ENCODE results near the gene DIRAS1.

DNA sequence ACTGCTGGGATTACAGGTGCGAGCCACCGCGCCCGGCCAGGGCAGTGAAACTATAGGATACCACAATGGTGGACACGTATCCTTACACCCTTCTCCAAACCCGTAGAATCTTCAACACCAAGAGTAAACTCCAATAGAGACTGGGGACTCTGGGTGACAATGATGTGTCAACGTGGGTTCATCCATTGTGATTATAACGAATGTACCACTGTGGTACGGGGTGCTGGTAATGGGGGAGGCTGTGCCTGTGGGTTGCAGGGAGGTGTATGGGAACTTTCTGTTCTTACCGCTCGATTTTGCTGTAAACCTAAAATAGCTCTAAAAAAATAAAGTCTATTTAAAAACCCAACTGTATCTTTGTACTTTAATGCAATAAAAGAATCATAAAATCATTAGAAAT lies 30.3 kb downstream of the DIRAS1 start:
- no peak for TF ChIP-seq ELF1 (IDR thresholded peaks at IDR 0.05; ENCODE audit: borderline replicate concordance, low read depth)
- TF ChIP-seq, protein P1, sequence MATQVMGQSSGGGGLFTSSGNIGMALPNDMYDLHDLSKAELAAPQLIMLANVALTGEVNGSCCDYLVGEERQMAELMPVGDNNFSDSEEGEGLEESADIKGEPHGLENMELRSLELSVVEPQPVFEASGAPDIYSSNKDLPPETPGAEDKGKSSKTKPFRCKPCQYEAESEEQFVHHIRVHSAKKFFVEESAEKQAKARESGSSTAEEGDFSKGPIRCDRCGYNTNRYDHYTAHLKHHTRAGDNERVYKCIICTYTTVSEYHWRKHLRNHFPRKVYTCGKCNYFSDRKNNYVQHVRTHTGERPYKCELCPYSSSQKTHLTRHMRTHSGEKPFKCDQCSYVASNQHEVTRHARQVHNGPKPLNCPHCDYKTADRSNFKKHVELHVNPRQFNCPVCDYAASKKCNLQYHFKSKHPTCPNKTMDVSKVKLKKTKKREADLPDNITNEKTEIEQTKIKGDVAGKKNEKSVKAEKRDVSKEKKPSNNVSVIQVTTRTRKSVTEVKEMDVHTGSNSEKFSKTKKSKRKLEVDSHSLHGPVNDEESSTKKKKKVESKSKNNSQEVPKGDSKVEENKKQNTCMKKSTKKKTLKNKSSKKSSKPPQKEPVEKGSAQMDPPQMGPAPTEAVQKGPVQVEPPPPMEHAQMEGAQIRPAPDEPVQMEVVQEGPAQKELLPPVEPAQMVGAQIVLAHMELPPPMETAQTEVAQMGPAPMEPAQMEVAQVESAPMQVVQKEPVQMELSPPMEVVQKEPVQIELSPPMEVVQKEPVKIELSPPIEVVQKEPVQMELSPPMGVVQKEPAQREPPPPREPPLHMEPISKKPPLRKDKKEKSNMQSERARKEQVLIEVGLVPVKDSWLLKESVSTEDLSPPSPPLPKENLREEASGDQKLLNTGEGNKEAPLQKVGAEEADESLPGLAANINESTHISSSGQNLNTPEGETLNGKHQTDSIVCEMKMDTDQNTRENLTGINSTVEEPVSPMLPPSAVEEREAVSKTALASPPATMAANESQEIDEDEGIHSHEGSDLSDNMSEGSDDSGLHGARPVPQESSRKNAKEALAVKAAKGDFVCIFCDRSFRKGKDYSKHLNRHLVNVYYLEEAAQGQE (IDR thresholded peaks at IDR 0.05; ENCODE audit: low read depth) = no peak
- no peak for TF ChIP-seq POLR2AphosphoS5 (IDR thresholded peaks at IDR 0.05; ENCODE audit: low read depth, low read length)
- TF ChIP-seq, protein P2, sequence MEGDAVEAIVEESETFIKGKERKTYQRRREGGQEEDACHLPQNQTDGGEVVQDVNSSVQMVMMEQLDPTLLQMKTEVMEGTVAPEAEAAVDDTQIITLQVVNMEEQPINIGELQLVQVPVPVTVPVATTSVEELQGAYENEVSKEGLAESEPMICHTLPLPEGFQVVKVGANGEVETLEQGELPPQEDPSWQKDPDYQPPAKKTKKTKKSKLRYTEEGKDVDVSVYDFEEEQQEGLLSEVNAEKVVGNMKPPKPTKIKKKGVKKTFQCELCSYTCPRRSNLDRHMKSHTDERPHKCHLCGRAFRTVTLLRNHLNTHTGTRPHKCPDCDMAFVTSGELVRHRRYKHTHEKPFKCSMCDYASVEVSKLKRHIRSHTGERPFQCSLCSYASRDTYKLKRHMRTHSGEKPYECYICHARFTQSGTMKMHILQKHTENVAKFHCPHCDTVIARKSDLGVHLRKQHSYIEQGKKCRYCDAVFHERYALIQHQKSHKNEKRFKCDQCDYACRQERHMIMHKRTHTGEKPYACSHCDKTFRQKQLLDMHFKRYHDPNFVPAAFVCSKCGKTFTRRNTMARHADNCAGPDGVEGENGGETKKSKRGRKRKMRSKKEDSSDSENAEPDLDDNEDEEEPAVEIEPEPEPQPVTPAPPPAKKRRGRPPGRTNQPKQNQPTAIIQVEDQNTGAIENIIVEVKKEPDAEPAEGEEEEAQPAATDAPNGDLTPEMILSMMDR (IDR thresholded peaks at IDR 0.05 in 2 of 3, conservative IDR thresholded peaks at IDR 0.05 in 1 of 3; ENCODE audit: borderline replicate concordance in 1 of 3, insufficient read depth in 1 of 3, low read depth in 2 of 3, low read length in 2 of 3) = no peak
- TF ChIP-seq EGR1 (IDR thresholded peaks at IDR 0.05; ENCODE audit: low read depth) = no peak
- TF ChIP-seq CEBPB (IDR thresholded peaks at IDR 0.05; ENCODE audit: low read depth) = no peak
